Forelimb muscle (tissue), 1 donor: ENCODE measurements around the gene ZFP1. TPM values are rescaled to one million over a fixed set of nuclear protein-coding genes. Genes with fewer than 3 reads are reported as not detected.

Source experiments
- DNase-seq: peaks from one replicate; pipeline ENCODE4 v3.0.0-alpha.2; 2013; ENCODE audit warnings: low read depth
- polyA plus RNA-seq: library from polyadenylated mRNA; unstranded; fragments of 120-200 nt; gene quantifications from one replicate; pipeline ENCODE4 v1.2.1, GENCODE V29; 2013; ENCODE audit not compliant: insufficient read length

The ZFP1 gene
- polyA plus RNA-seq = 14.0 TPM

GRCh38 chr16:75148311-75149195 is at the start of gene ZFP1:
ZFP1 (plus strand) TSS chr16:75148524; CDS start chr16:75152952, 4,428 bp downstream.
- DNase-seq = peak; percentile 75

GRCh38 chr16:75099075-75099667 is 49.2 kb upstream of the ZFP1 start:
- DNase-seq = no peak

GRCh38 chr16:75099738-75100602 is 48.4 kb upstream of the ZFP1 start:
- no peak for DNase-seq

- no peak for DNase-seq
Observed at GRCh38 chr16:75100603-75100990, 47.7 kb upstream of the ZFP1 start.

GRCh38 chr16:75101635-75102034 is 46.7 kb upstream of the ZFP1 start:
- no peak for DNase-seq

- DNase-seq = no peak
Observed at GRCh38 chr16:75102595-75102994, 45.7 kb upstream of the ZFP1 start.

- DNase-seq = no peak
Observed at GRCh38 chr16:75103994-75104393, 44.3 kb upstream of the ZFP1 start.

- DNase-seq = no peak
Observed at GRCh38 chr16:75104836-75105235, 43.5 kb upstream of the ZFP1 start.

GRCh38 chr16:75105306-75106061 is 42.8 kb upstream of the ZFP1 start:
- DNase-seq = no peak

- DNase-seq = no peak
Observed at GRCh38 chr16:75106351-75107274, 41.7 kb upstream of the ZFP1 start.

- DNase-seq = no peak
Observed at GRCh38 chr16:75107505-75107904, 40.8 kb upstream of the ZFP1 start.

GRCh38 chr16:75108792-75109731 is 39.3 kb upstream of the ZFP1 start:
- no peak for DNase-seq

GRCh38 chr16:75109732-75110243 is 38.5 kb upstream of the ZFP1 start:
- DNase-seq = no peak

- DNase-seq = peak; percentile 72
Observed at GRCh38 chr16:75110637-75111513, 37.4 kb upstream of the ZFP1 start.

- DNase-seq = no peak
Observed at GRCh38 chr16:75111514-75111940, 36.8 kb upstream of the ZFP1 start.

- DNase-seq = no peak
Observed at GRCh38 chr16:75111961-75112733, 36.2 kb upstream of the ZFP1 start.
